GM18511 (cell line): ENCODE data around the gene YPEL1.
"Not testable (repeated sequence)": the region's sequence is repeated elsewhere in the genome, so short reads cannot be mapped to it uniquely, and the experiment has no call there.

Experiments
- ATAC-seq: cut with Tn5 transposase; IDR thresholded peaks from one replicate; pipeline ENCODE4 v1.9.1; 2021; ENCODE audit warnings: mild to moderate bottlenecking, moderate library complexity; ENCODE audit not compliant: unreplicated experiment

YPEL1 gene

DNA sequence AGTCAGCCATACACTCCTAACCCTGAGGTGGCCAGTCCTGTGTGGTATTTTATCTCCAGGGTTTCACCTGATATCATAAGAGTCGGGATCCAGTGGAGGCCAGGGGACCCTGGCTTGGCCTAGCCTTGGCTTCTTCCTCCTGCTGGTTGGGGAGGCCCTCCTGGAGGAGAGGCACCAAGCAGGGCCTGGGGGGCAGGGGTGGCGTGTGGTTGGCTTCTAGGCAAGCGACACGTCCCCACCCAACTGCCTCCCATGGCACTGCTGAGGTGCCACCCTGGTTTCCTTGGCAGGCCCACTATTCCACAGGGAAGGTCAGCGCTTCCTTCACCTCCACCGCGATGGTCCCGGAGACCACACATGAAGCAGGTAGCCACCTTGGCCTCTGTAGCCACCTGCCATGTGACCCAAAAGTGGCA, 49.4 kb downstream of the YPEL1 start:
- ATAC-seq, result no peak

DNA sequence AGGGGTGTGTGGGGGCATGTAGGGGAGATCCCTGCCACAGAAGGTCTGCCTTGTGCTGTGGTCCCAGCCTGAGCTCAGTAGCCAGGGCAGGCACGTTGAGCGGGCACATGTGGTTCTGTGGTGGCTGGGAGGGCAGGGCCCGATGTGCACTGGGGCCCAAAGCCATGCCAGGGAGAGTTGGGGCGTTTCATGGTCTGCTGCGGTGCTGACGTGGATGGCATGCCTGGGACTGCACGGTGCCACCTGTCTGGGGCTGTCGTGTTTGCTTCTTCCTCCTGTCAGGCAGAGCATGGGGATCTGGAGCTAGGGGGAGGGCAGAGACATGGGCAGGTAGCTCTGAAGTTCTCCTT, 50.5 kb downstream of the YPEL1 start:
- no peak for ATAC-seq

DNA sequence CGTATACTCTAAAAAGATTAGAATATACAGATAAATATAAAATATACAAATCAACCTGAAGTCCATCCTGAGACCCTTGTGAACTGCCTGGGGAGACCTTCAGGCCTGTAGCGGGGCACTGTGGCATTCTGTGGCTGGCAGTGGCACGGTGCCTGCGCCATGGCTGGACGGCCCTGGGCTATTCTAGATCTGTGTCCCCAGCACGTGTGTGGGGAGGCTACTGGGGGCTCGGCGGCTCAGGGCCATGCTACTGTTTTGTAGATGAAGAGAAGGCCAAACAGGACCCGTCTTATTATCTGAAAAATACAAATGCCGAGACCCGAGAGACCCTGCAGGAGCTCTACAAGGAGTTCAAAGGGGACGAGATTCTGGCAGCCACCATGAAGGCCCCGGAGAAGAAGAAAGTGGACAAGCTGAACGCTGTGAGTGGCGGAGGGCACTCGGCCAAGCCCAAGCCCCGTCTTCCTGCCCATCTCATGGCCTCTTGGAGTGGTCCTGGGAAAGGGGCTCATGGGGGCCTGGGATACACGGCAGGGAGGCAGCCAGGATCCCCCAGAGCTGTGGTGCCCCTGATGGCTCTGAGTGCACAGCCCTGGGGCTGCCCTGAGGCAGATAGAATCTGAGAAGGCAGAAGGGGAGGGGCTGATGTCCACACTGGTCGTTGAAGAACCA, 51.0 kb downstream of the YPEL1 start:
- ATAC-seq, result no peak

DNA sequence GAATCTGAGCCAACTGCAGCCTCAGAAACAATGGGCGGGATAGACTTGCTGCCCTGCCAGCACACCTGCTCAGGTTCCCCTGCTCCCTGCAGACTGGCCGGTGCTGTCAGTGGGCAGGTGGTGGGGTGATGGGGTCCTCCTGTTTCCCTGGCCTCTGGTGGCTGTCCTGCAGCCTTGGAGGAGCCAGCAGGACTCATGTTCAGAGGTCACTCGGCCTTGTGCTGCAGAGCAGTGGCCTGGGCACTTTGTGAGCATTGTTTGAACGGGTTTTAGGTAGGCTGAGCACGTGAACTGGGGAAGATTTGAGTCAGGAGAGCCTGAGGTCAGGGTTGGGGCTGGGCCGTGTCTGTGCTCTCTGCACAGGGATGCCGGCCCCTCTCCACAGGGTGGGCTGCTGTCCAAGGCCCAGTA, 52.2 kb downstream of the YPEL1 start:
- ATAC-seq, result no peak

DNA sequence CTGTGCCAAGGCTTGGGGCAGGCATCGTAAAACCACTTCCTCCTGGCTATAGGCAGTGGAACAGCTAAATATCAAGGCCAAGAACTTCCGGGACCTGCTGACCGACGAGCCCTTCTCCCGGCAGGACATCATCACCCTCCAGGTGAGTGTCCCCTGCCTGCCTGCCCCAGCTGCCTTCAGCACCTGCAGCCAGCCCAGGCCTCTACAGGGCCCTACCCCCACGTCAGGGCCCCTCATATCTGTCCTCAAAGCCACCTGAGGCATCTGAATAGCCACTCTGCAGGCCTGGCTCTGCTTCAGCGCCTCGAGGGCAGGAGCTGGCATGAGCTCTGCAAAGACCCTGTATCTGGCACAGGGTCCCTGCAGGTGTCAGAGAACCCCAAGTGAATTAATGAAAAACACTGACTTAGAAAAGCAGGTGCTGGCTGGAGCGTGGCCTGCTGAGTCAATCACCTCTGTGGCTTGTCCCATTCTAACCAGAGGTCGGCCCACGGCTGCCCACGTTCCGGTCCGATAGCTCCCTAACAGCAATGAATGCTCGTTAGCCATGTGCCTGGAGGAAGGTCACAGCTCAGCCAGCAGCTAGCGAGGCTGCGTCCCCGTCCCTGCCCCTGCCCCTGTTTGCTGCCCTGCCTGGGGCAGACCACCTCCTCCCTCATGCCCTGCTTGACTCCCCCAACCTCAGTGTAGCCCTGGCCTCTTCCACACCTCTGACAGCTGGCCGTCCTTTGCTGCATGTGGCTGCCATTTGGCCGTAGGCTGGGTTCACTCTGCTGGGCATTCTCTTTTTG, 53.0 kb downstream of the YPEL1 start:
- ATAC-seq, result no peak

DNA sequence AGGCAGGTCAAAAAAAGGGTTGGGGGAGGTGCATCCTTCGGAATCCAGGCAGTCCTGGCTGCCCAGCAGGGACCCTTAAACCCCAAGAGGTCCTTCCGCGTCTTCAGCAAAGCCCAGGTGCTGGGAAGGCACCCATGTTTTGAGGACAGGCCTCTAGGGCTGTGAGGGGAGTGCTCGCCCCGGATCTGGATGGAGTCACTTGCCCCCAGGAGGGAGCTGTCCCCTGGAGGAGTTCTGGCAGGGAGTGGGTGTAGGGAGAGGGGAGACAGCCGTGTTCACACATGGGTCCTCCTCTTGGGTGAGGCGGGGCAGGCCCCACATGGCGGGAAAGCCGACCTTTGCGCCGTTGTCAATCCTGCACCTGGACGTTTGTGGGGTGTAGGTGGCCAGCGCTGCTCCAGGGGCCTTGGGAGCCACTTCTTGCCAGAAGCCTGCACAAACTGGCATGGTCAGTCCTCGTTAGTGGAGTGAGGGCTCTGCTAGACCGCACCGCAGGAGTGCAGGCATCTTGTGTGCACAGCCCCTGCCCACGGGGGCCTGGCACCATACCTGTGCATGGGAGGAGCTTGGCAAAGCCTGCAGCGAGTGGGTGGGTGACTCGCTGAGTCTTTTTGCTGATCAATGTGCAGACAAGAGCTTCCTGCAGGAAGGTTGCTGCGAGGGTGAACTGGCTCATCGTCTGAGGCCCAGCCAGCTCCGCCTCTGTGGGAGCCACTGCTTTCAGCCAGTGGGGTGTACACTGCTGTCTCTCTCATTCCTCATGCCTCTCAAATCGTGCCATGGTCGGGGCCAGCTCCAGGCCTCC, 53.8 kb downstream of the YPEL1 start:
- ATAC-seq, result no peak

DNA sequence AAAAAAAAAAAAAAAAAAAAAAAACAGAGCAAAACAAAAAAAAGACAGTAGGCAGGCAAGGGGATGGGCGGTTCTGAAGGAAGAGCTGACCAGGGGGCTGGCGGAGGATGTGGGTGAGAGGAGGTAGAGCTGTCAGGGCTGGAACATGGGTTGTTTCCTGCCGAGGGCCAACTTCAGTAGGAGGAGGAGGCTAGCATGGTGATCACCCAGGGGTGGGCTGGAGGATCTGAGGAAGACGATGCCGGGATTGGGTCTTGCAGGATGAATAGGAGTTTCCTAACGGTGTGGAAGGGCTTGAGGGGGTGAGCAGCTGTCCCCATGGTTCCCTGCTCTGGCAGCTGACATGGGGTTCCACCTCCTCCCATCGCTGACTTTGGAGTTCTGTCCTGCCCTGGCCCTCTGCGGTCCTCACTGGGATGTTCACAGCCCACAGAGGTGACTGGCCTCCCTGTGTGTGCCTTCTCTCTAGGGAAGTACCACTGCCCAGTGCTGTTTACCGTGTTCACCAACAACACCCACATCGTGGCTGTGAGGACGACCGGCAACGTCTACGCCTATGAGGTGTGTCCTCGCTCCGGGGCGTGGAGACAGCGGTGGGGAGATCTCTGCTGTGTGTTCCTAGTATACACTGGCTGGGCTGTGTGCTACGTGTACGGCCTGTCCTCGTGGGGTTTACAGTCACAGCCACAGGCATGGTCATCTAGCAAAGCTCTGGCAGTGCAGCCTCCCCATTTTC, 54.6 kb downstream of the YPEL1 start:
- no peak for ATAC-seq

DNA sequence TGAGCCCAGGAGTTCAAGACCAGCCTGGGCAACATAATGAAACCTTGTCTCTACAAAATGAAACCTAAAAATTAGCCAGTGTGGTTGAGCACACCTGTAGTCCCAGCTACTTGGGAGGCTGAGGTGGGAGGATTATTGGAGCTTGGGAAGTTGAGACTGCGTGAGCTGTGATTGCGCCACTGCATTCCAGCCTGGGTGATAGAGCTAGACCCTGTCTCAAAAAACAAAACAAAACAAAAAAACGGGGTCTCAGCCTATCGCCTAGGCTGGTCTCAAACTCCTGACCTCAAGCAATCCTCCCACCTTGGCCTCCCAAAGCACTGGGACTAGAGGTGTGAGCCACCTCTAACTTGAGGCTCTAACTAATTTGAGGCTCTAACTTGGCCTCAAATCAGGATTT, 56.2 kb downstream of the YPEL1 start:
- ATAC-seq, result no peak

DNA sequence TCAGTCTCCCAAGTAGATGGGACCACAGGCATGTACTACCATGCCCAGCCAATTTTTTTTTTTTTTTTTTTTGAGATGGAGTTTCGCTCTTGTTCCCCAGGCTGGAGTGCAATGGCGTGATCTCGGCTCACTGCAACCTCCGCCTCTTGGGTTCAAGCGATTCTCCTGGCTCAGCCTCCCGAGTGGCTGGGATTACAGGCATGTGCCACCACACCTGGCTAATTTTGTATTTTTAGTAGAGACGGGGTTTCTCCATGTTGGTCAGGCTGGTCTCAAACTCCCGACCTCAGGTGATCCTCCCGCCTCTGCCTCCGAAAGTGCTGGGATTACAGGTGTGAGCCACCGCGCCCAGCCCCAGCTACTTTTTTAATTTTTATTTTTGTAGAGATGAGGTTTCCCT, 56.8 kb downstream of the YPEL1 start:
- not testable (repeated sequence) for ATAC-seq

DNA sequence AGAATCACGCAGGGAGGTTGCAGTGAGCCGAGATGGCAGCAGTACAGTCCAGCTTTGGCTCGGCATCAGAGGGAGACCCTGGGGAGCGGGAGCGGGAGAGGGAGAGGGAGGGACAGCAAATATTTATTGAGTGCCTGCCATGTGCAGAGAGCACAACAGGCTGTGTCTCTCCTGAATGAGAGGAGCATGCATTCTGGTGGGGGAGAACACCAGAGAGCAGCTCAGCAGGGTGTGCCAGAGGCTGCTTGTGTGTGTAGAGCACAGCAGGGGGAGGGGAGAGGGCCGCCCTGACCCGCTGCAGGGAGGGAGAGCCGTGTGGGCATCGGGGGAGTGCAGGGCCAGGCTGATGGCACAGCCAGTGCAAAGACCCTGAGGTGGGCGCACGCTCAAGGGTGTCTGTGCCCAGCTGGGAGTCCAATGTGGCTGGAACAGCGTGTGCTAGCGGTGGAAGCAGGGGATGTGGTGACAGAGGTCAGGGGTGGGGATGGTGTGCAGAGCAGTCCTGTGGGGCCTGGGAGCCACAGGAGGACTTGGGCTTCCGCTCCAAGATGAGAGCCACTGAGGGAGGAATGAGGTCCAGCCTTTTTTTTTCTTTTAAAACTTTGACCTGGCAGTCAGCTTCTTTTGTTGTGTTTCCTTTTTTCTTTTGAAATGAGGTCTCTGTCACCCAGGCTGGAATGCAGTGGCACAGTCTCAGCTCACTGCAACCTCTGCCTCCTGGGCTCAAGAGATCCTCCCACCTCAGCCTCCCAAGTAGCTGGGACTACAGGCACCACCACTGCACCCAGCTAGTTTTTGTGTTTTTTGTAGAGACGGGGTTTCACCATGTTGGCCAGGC, 57.8 kb downstream of the YPEL1 start:
- no peak for ATAC-seq

DNA sequence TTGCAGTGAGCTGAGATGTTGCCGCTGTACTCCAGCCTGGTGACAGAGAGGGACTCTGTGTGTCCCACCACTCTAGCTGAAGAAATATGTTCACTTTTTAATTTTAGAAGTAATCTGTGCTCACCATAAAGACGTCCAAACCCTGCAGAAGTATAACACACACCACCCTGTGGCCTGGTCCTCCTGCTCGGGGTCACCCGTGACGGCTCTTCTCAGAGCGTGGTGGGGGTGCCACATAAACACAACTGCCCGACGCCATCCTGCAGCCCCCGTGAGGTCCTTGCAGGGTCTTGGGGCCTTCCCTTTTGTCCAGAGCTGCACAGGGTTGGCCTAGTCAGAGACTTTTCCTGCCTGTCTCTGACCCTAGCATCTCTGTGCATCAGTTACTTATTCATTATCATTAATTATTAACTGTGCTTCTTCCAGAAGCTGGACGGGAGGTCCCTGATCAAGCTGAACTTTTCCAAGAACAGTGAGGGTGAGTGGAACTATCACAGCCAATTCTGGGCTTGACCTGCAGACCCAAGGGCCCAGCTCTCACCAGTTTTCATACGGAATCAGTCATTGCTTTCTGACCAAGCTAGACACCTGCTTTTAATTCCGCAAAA, 60.9 kb downstream of the YPEL1 start:
- no peak for ATAC-seq

DNA sequence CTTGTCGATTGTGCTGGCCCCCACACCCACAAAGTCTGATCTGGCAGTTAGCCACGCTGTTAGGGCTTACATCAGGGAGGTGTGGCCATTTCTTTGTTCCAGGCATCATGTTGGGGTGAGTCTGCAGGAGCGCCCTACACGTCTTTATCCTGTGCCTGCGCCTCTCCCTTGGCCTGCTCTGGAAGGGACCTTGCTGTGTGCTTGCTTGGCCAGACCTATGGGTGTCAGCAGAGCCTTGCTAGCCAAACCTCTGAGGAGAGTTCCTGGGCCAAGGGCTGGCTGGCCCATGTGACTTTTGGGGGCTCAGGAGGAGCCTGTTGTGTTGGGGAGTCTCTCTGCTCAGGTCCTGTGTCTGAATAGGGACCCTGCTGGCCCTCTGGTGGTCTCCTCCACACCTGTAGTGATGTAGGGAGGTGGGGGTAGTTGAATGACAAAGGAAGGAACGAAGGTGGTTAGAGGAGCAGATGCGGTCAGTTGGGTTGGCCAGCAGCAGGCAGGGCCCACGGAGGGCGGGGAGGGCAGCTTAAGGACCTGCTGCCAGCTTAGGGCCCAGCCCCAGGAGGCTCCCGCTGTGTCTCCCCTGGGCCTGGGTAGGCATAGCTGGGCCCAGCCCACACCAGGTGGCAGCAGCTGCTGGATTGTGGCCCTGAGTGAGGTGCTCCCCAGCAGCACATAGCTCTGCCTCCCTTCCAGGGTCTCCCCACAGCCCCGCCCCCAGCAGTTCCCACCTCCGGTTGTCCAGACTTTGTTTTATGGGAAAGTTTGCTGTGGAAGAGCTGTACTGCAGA, 61.9 kb downstream of the YPEL1 start:
- ATAC-seq, result no peak

DNA sequence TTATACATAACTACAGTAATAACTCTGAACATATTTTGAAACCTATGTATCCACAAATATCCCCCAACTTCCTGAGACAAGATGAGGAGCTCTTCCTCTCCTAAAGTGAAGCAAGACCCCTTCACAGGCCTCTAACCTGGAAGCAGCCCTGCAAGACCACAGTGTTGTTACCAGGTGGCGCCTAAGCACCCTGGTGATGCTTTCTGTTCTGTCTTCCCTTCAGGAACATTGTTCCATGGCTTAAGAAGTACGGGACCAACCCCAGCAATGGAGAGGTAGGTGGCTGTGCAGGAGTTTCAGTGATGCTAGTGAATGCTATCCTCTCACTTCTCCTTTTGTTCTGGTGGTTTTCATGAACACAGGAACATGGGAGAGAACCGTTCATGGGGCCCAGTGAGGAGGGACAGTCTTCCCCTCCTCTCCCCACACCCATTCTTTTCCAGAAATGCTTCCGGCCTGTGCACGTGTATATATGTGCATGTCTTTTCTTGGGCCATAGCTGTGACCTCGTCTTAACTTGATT, 63.4 kb downstream of the YPEL1 start:
- no peak for ATAC-seq

DNA sequence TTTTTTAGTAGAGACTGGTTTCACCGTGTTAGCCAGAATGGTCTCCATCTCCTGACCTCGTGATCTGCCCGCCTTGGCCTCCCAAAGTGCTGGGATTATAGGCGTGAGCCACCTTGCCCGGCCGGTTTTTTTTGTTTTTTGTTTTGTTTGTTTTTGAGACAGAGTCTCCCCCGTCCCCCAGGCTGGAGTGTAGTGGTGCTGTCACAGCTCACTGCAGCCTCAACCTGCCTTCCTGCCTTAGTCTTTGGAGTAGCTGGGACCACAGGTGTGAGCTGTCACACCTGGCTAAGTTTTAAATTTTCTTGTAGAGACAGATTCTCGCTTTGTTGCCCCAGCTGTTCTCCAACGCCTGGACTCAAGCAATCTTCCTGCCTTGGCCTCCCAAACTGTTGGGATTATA, 66.6 kb downstream of the YPEL1 start:
- ATAC-seq, result no peak

DNA sequence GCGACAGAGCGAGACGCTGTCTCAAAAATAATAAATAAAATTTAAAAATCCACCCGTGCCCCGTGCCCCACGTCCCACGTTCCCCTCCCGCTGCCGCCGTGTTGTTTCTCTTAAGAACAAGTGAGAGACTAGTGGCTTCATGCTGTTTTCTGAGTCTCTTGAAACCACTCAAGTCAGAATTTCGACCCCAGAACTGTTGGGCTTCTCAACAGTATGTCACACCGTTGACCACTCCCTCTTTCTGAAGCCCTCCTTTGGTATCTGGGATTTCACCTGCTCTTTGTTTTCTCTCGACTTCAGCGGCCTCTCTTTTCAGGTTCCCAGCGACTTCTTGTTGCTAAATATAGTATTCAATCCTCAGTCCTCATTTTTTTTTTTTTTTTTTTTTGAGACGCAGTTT, 68.8 kb downstream of the YPEL1 start:
- ATAC-seq, result no peak

DNA sequence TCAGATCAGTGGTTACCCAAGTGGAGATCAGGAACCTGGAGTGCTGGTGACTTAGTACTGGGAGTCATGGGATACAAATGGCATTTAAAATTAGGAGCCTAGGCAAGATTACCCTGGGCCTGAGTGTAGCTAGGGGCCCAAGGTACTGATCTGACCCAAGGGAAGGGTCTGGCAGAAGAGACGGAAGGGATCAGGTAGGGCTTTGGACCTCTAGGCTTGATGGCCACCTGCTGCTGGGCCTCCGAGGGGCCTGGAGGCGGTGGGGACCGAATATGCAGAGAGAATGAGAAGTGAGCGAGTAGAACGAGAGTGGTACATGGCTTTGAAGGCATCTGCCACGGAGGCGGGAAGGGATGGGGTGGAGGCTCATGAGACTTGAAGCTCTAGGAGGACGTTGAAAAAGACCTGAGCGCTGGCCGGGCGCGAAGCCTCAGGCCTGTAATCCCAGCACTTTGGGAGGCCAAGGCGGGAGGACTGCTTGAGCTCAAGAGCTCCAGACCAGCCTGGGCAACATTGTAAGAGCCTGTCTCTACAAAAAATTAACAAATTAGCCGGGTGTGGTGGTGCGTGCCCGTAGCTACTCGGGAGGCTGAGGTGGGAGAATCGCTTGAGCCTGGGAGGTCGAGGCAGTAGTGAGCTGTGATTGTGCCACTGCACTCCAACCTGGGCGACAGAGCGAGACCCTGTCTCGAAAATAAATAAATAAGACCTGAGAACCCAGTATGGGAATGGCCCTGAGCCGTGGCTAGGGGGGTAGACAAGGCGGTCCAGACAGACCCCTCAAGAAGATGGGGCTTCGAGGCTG, 70.3 kb downstream of the YPEL1 start:
- ATAC-seq, result no peak

DNA sequence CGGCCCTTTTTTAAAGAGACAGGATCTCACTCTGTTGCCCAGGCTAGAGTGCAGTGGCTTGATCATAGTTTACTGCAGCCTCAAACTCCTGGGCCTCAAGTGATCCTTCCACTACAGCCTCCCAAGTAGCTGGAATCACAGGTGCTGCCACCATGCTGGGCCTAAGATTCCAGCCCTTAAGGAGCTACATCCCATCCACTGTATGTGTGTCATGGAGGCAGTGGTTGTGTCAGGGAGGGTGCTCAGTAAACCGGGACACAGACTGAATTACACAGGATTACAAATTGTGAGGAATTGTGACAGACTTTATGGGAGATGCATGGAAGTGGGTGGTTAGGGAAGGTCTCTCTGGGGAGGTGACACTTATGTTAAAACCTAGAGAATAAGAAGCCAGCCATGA, 71.9 kb downstream of the YPEL1 start:
- ATAC-seq, result no peak

DNA sequence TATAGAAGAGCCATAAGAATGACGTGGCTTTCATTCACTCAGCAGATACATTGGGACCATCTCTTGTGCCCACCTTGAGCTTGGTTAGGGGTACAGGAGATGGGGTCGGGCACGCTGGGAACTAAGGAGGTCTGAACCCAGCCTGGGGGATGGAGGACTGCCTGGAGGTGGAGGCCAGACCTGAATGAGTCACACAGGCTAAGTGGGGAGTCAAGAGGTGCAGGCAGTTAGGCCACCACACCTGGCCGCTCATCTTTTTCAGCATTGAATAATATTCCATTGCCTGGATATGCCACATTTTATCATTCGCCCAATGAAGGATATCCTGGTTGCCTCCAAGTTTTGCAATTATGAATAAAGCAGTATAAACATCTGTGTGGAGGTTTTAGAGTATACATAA, 73.6 kb downstream of the YPEL1 start:
- ATAC-seq, result no peak
